ENCODE results near the gene PPFIA3.
A peak's percentile ranks its signal among the peaks of the same experiment; 100 is the strongest.
"Not testable (repeated sequence)": the region's sequence is repeated elsewhere in the genome, so short reads cannot be mapped to it uniquely, and the experiment has no call there.

Gene PPFIA3

GRCh38 chr19:49103331-49104085 is 15.8 kb upstream of the PPFIA3 start:
- DNase-seq = no peak

- DNase-seq = no peak
Observed at GRCh38 chr19:49104229-49104864, 15.0 kb upstream of the PPFIA3 start.

DNA sequence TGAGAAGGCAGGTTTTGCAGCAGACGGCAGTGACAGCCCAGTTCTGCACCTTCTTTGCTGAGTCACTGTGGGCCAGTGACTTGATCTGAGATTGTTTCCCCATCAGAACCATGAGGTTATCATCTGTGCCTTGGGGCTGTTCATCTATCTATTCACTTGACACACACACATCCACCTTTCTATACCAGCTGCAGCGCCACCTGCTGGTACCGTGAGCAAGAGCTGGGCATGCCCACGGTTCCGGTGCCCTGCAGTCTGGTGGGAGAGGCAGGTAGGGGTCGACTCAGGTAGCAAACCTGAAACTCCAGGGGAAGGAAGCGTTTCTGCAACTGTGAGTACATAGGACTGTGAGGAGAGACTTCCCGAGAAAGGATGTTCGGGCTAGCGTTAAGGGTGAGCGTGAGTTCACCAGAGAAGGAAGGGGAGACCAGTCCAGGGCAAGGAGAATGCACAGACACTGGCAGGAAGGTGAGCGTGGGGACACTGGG is 12.7 kb upstream of the PPFIA3 start:
- peak; percentile 22 for DNase-seq

DNA sequence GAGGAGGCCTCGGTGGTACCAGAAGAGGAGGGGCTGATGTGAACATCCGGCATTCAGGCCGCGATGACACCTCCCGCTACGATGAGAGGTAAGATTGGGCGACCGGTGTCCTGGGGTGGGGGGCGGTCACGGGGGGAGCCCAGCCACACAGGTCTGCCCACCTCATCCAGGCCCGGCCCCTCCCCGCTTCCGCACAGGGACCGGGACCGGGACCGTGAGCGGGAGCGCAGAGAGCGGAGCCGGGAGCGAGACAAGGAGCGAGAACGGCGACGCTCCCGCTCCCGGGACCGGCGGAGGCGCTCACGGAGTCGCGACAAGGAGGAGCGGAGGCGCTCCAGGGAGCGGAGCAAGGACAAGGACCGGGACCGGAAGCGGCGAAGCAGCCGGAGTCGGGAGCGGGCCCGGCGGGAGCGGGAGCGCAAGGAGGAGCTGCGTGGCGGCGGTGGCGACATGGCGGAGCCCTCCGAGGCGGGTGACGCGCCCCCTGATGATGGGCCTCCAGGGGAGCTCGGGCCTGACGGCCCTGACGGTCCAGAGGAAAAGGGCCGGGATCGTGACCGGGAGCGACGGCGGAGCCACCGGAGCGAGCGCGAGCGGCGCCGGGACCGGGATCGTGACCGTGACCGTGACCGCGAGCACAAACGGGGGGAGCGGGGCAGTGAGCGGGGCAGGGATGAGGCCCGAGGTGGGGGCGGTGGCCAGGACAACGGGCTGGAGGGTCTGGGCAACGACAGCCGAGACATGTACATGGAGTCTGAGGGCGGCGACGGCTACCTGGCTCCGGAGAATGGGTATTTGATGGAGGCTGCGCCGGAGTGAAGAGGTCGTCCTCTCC is 11.5 kb upstream of the PPFIA3 start:
- DNase-seq = no peak

DNA sequence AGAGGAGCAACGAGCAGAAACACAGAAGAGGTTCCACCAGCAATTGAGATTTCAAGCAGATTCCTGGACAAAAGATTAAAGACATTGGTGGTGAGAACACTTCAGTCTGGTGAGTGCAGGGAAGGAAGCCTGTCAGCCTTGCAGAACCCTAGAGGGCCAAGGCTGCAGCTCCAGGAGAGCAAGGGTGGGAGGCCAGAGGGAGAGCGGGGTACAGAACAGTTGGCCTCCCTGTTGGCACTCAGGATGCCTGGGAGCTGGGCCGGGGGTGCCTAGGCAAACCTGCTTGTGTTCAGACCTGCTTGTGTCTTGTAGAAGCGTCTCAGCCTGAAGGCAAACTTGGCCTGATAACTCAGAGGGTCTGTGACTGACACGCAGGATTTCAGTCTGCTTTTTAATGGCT is 10.3 kb upstream of the PPFIA3 start:
- no peak for DNase-seq

- DNase-seq = no peak
Observed at GRCh38 chr19:49109569-49110233, 9.6 kb upstream of the PPFIA3 start.

DNA sequence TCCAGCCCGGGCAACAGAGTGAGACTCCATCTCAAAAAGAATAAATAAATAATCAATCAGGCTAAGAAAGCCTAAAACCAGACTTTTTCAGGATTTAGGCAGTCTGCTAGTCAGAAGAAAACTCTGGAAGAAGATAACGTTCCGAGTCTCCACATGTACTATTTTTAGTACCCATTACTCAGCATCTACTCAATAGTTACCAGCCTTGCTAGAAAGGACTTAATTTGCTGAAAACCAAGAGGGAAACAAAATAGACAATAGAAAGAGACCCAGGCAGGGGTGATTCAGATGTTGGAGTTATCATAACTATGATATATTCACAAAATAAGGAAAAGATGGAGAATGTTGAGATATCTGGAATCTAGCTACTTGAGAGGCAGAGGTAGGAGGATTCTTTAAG is 8.8 kb upstream of the PPFIA3 start:
- no peak for DNase-seq

GRCh38 chr19:49111218-49111998 is 7.9 kb upstream of the PPFIA3 start:
- DNase-seq = no peak

DNA sequence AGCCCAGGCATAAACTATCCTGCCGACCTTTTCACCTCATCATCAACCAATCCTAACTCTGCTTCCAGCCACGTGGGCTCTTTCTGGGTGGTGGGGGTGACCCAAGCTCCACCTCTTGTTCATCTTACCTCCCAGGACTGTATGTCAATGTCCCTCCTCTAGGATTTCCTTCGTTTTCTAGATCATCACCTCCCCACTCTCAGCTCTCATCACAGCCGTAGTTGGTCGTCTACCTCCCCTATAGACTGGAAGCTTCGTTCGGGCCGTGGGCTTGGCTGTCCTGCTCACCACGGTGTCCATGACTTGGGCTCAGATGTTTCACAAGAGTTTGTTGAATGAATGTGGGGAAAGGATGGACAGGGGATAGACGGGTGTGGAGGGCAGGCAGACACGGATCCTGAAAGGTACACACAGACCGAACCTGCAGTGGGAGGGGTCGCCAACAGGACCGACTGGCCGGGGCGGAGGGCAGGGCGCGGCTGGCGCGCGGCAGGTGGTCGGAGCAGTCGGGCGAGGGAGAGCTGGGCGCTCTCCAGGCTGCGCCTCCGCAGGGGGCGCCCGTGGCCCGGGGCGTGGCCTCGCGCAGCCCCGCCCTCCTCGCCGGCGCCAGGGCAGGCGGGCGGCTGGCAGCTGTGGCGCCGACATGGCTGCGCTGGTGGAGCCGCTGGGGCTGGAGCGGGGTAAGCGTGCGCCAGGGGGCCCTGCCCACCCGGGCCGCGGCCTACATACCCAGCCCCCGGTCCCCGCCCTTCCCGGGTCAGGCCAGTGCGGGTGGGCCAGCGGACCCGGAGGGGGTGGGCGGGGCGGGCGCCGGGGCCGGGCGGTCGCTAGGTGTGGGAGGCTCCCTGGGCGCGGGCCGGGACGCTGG is 5.3 kb upstream of the PPFIA3 start, which contains the start of gene LIN7B:
LIN7B (plus strand) TSS at position 609 of the 868 bp plus-strand sequence; CDS start at position 644, 35 bp downstream.
- peak; percentile 72 for DNase-seq

GRCh38 chr19:49114630-49115363 is 4.5 kb upstream of the PPFIA3 start:
- DNase-seq = peak; percentile 46

- no peak for DNase-seq
Observed at GRCh38 chr19:49116544-49116943, 2.8 kb upstream of the PPFIA3 start.

GRCh38 chr19:49117677-49118564 is 1.4 kb upstream of the PPFIA3 start:
- DNase-seq = no peak

DNA sequence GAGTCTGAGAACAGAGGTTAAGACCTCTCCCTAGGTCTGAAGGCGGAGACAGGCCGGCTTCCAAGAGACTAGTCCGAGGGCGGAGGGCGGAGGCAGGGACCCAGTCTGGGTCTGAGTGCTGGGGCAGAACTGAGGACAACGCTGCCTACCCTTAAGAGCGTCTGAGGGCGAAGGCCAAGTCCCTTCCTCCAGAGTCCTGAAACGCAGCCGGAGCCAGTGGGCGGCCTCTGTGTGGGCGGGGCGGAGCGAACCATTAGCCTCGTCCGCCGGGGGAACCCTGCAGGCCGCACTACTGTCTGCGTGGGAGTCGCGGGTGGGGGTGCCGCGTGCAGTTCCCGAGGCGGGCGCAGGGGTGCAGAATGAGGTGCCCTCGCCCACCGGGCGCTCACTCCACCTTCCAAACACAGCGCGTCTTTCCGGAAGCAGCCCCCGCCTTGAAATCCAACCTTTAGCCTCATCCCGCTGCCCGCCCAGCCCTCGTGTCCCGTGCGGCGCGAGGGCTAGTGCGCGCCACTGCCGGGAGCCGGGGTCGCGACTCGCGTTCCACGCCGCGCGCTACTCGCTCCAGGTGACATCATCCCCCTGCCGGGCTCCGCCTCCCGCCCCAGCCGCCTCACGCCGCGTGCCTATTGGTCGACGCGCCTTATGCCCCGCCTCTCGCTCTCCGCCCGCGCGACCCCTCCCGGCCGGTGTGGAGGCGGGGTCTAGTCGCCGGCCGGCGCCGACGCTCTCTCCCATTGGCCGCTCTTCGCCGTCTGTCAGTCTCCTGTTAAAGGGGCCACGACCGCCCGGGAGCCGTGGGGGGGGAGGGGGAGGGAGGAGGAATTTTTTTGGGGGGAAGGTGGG is 556 bp upstream of the PPFIA3 start, which contains the start of gene C19orf73:
C19orf73 (minus strand) TSS at position 579 of the 846 bp plus-strand sequence; CDS start at position 458, 121 bp downstream.
- DNase-seq = peak; percentile 91

DNA sequence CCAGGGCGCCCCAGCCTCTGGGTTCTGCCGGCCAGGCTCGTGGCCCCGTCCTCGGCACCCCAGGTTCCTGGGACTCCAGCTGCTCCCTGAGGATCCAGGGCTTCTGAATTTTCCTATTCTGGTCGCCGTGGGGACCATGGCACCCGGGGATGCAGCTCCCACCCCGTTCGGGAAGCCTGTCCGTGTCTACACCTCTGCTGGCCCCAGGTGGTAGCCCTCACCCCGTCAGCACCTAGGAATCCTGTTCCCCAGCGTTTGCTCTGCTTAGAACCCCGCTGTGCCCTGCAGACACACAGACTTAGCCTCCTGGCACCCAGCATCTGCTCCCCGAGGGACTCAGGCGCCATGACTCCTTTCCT is 960 bp downstream of the PPFIA3 start:
- no peak for DNase-seq

DNA sequence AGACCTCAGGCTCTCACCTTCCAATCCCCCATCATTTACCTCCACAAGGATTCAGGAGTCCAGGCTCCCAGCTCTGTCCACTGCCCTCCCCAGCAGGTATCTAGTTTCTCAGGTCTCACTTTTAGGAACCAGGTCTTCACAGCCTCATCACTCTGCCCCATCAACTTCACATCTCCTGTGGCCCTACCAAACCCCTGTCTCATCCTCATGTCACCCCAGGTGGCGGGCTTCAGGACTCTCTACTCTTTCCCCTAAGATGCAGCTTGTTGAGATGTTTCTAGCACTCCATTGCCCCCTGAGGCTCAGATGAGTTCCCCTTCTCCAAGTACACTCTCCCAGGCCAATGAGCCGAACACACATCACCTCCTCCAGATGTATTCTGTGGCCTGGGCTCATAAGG is 1.5 kb downstream of the PPFIA3 start:
- no peak for DNase-seq

- not testable (repeated sequence) for DNase-seq
Observed at GRCh38 chr19:49121841-49122240, 2.5 kb downstream of the PPFIA3 start.

- not testable (repeated sequence) for DNase-seq
Observed at GRCh38 chr19:49123285-49123684, 3.9 kb downstream of the PPFIA3 start.
